ENCODE data around the gene ICAM1. TPM values are rescaled to one million over a fixed set of nuclear protein-coding genes. Genes with fewer than 3 reads are reported as not detected.

ICAM1 gene
- polyA plus RNA-seq, 1 donor (not counting 4 experiments of a cell fraction or from before 2014, with no cell fraction given) = 0.30 TPM

DNA sequence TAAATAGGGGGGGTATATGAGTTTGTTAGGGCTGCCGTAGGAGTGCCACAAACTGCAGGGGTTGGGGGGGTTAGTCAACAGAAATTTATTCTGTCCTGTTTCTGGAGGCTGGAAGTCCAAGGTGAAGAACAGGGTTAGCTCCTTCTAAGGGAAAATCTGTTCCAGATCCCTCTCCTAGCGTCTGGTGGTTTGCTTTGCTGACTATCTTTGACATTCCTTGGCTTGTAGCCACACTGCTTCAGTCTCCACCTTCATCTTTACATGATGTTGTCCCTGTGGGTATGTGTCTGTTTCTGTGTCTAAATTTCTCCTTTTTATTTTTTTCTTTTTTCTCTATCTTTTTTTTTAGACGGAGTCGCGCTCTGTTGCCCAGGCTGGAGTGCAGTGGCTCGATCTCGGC, 8.1 kb upstream of the ICAM1 start:
- Histone ChIP-seq H3K4me2 (ENCODE audit: control insufficient read depth, extremely low read depth, insufficient read depth, low read depth, low read length) (no peak overlapping the region), H3K79me2 (ENCODE audit: control insufficient read depth, insufficient read depth, low read length) (no peaks in the 10 kb centered on the region), H3K27ac (ENCODE audit: control insufficient read depth, insufficient read depth, low read length) (no peak overlapping the region), H3K9me1 (ENCODE audit: control insufficient read depth, extremely low read depth, insufficient read depth, low read length) (no peaks in the 10 kb centered on the region), H3K4me3 (ENCODE audit: control insufficient read depth in 2 of 3, extremely low read depth in 1 of 3, insufficient read depth in 2 of 3, low read depth in 1 of 3, low read length in 3 of 3) (no peak overlapping the region), H3K36me3 (ENCODE audit: control insufficient read depth in 2 of 2, extremely low read depth in 1 of 2, insufficient read depth in 2 of 2, low read length in 2 of 2) (peaks cover 9 to 11% of the 10 kb centered on the region in 2 experiments), H3K9ac (ENCODE audit: control insufficient read depth, extremely low read depth, insufficient read depth, low read length) (no peak overlapping the region), H4K20me1 (ENCODE audit: control insufficient read depth, extremely low read depth, insufficient read depth, low read length) (no peaks in the 10 kb centered on the region), H3K4me1 (ENCODE audit: control insufficient read depth, extremely low read depth, insufficient read depth, low read length) (peaks cover 23% of the 10 kb centered on the region), H3K9me3 (ENCODE audit: control insufficient read depth, low read depth, low read length) (no peaks in the 10 kb centered on the region), H3K27me3 (ENCODE audit: control insufficient read depth, extremely low read depth, insufficient read depth, low read length) (no peaks in the 10 kb centered on the region), H2AFZ (ENCODE audit: control insufficient read depth, low read length) (no peak overlapping the region)
- FAIRE-seq = no peak
- dilution Hi-C loops (cut with MboI; ENCODE audit: extremely low pct_ligation_motif_present, low sequenced_read_pairs) = no loop called here
- no peak for DNase-seq (ENCODE audit: low read depth, low spot score)
- TF ChIP-seq CTCF (optimal IDR thresholded peaks at IDR 0.05 in 1 of 3, IDR thresholded peaks at IDR 0.05 in 1 of 3, conservative IDR thresholded peaks at IDR 0.05 in 1 of 3; ENCODE audit: extremely low read depth in 1 of 3, insufficient read depth in 2 of 3, low read length in 3 of 3) = no peak
- TF ChIP-seq EZH2 (IDR thresholded peaks at IDR 0.05; ENCODE audit: low read length) = no peak

DNA sequence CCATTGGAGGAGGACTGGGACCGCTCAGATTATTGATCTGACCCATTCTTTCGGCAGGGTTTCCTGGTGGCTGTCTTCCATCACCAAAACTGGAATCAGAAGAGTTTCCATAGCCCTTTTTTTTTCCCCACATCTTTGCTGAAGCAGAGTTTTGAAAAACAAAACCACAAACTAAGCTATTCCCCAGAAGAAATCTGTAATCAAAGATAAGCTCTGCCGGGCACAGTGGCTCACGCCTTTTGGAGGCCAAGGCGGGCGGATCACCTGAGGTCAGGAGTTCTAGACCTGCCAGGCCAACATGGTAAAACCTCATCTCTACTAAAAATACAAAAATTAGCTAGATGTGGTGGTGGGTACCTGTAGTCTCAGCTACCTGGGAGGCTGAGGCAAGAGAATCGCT, 4.2 kb upstream of the ICAM1 start:
- peaks cover 9% of the 10 kb centered on the region for H3K4me1 ChIP-seq (ENCODE audit: control insufficient read depth, extremely low read depth, insufficient read depth, low read length)
- dilution Hi-C loops (cut with MboI; ENCODE audit: extremely low pct_ligation_motif_present, low sequenced_read_pairs) = no loop called here
- no peaks in the 10 kb centered on the region for H3K79me2 ChIP-seq (ENCODE audit: control insufficient read depth, insufficient read depth, low read length)
- H4K20me1 ChIP-seq (ENCODE audit: control insufficient read depth, extremely low read depth, insufficient read depth, low read length) = no peaks in the 10 kb centered on the region
- H3K9me3 ChIP-seq (ENCODE audit: control insufficient read depth, low read depth, low read length) = no peaks in the 10 kb centered on the region
- peaks cover 22% of the 10 kb centered on the region for H3K27me3 ChIP-seq (ENCODE audit: control insufficient read depth, extremely low read depth, insufficient read depth, low read length)
- H3K27ac ChIP-seq (ENCODE audit: control insufficient read depth, insufficient read depth, low read length) = no peak overlapping the region
- DNase-seq (ENCODE audit: low read depth, low spot score) (no peak), FAIRE-seq (no peak)
- H3K9ac ChIP-seq (ENCODE audit: control insufficient read depth, extremely low read depth, insufficient read depth, low read length) = no peak overlapping the region
- no peak overlapping the region for H3K4me2 ChIP-seq (ENCODE audit: control insufficient read depth, extremely low read depth, insufficient read depth, low read depth, low read length)
- H3K36me3 ChIP-seq (ENCODE audit: control insufficient read depth in 2 of 2, extremely low read depth in 1 of 2, insufficient read depth in 2 of 2, low read length in 2 of 2) = no peaks in the 10 kb centered on the region
- no peak overlapping the region for H2AFZ ChIP-seq (ENCODE audit: control insufficient read depth, low read length)
- no peak overlapping the region for H3K4me3 ChIP-seq (ENCODE audit: control insufficient read depth in 2 of 3, extremely low read depth in 1 of 3, insufficient read depth in 2 of 3, low read depth in 1 of 3, low read length in 3 of 3)
- no peaks in the 10 kb centered on the region for H3K9me1 ChIP-seq (ENCODE audit: control insufficient read depth, extremely low read depth, insufficient read depth, low read length)
- no peak for TF ChIP-seq EZH2 (IDR thresholded peaks at IDR 0.05; ENCODE audit: low read length)
- no peak for TF ChIP-seq CTCF (optimal IDR thresholded peaks at IDR 0.05 in 1 of 3, IDR thresholded peaks at IDR 0.05 in 1 of 3, conservative IDR thresholded peaks at IDR 0.05 in 1 of 3; ENCODE audit: extremely low read depth in 1 of 3, insufficient read depth in 2 of 3, low read length in 3 of 3)
